ENCODE measurements around the gene SIGLEC9.

Gene SIGLEC9

DNA sequence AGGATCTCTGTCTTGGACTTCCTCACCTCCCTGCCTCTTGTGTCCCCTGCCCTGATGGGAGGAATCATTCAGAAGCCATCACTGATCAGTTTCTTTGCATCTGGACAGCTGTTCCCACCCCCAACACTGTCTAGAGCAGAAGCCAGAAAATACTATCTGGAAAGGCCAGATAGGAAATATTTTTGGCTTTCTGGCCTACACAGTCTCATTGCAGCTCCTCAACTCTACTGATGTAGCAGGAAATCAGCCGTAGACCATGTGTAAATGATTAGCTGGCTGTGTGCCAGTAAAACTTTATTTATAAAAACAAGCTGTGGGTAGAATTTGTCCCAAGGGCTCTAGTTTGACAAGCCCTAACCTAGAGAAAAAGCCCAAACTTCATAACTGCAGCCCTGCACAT lies 23.0 kb downstream of the SIGLEC9 start:
- no peak for DNase-seq

- no peak for DNase-seq
These were observed 23.9 kb downstream of the SIGLEC9 start for GRCh38 chr19:51148580-51148979.

GRCh38 chr19:51150627-51151026 lies 25.9 kb downstream of the SIGLEC9 start:
- no peak for DNase-seq

DNA sequence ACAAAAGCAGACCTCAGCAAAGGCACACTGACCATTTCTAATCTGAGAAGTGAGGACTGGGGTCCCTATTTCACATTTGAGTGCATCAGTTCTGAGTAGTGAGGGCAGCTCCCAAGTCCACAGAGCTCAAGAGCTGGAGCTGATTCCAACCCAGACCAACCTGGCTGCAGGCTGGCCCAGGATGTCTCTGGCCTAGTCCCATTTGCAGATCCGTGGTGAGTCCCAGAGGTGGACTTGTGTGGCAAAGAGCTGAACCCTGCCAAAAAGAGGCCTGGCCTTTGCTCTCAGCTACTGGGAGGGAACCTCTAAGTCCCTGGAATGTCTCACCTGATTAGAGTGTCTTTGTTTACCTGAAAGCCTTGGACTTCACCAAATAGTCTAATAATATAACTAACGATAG lies 32.0 kb downstream of the SIGLEC9 start:
- DNase-seq: no peak

DNA sequence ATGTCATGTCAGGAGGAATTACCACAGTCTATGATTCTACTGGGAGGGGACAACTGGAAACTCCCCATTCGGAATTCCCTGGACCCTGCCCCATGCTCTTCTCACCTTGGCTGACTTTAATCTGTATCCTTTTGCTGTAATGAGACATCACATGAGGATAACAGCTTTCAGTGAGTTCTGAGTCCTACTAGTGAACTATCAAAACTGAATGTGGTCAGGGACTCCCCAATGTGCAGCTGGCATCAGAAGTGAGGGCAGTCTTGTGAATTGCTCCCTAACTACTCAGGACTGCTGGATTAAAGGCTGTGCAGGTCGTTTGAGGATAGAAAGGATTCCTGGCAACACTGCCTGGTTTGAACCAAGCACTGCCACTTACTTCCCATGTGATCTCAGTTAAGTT lies 32.6 kb downstream of the SIGLEC9 start:
- no peak for DNase-seq

GRCh38 chr19:51158474-51159129 lies 33.9 kb downstream of the SIGLEC9 start:
- DNase-seq: peak; percentile 36

- DNase-seq: no peak
These were observed 35.0 kb downstream of the SIGLEC9 start for GRCh38 chr19:51159656-51160055.

- DNase-seq: no peak
These were observed 36.6 kb downstream of the SIGLEC9 start for GRCh38 chr19:51161266-51161665.

GRCh38 chr19:51161867-51162496 lies 37.3 kb downstream of the SIGLEC9 start:
- no peak for DNase-seq

DNA sequence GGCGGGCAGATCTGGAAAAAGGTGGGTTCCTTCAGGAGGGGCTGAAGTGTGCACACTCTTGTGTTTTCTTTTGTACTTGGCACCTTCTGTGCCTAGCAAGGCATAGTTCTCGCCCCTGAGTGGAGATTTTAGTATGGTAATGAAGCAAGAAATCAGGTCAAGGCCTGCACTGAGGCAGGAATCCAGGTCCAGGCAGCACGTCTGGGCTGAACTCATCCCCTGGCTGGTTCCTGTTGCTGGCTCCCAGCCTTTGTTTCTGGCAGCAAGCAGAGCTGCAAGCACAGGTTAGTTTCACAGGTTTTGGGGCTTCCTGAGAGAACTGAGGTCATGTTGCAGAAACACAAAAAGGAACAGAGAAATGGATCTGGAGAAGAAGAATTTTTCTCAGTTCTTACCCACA lies 38.6 kb downstream of the SIGLEC9 start:
- DNase-seq: no peak

DNA sequence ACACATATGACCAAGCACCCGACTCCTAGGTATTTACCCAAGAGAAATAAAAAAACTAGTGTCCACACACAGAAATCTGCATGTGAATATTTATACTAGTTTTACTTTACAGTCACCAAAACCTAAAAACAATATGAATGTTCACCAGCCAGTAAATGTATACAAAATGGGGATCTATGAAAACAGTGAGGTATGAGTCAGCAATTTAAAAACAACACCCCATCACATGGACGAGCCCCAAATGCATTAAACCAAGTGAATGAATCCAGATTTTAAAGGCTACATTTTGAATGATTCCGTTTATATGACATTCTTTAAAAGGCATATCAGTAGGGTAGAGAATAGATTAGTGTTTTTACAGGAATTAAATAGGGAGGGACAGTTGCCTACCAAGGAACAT lies 39.5 kb downstream of the SIGLEC9 start:
- DNase-seq: no peak

DNA sequence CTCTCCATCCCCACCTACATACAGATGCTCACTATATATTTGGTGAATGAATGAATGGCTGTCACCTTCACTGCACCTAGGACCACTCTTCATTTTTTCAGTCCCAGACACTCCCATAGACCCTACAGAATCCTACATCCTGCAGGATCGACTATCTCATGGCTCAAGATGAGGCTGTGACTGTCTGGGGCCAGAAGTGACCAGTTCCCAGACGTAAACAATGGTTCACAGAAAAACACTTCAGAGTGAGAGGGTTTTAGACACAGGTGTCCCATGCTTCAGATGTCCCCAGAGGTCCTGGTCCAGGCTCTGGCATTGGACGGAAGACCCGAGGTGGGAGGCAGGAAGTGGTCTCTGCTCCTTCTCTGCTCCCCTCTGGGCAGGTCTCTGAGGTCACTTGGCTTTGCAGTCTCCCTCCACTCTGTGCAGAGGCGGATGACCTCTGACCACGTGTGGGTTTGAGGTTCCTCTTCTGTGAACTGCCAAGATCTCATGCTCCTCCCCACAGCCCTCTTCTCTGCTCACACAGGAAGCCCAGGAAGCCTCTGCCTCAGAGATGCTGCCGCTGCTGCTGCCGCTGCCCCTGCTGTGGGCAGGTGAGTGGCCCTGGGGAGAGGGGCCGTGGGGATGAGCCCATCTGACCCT lies 42.3 kb downstream of the SIGLEC9 start:
- peak; percentile 71 for DNase-seq

DNA sequence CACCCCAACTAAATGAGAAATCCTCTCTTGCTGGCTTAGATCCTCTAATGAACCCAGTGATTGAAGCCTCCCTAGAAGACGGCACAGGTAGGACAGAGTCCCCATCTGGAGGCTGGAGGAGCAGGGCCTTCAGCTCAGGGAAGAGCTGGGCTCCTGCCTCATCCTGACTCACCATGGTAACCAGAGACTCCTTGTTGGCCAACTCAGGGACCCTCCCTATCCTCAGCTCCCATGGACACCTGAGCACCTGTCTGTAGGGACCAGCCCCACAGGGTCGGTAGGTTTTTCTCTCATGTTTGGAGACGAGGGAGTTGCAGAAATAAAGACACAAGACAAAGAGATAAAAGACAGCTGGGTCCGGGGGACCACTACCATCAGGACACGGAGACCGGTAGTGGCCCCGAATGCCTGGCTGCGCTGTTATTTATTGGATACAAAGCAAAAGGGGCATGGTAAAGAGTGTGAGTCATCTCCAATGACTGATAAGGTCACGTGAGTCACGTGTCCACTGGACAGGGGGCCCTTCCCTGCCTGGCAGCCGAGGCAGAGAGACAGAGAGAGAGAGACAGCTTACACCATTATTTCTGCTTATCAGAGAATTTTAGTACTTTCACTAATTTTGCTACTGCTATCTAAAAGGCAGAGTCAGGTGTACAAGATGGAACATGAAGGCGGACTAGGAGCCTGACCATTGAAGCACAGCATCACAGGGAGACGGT lies 44.0 kb downstream of the SIGLEC9 start:
- no peak for DNase-seq

DNA sequence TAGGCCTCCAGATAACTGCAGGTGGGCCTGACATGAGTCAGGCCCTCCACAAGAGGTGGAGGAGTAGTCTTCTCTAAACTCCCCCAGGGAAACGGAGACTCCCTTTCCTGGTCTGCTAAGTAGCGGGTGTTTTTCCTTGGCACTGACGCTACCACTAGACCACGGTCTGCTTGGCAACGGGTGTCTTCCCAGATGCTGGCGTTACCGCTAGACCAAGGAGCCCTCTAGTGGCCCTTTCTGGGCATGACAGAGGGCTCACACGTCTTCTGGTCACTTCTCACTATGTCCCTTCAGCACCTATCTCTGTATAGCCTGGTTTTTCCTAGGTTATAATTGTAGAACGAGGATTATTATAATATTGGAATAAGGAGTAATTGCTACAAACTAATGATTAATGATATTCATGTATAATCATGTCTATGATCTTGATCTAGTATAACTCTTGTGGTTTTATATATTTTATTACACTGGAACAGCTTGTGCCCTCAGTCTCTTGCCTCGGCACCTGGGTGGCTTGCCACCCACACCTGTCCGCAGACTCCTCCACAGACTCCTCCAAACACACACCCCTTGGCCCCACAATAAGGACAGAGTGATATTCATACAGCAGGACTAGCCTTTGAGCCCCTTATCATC lies 44.7 kb downstream of the SIGLEC9 start:
- DNase-seq: peak; percentile 65

GRCh38 chr19:51172223-51172622 lies 47.5 kb downstream of the SIGLEC9 start:
- DNase-seq: no peak

GRCh38 chr19:51173681-51174080 lies 49.0 kb downstream of the SIGLEC9 start:
- DNase-seq: no peak

DNA sequence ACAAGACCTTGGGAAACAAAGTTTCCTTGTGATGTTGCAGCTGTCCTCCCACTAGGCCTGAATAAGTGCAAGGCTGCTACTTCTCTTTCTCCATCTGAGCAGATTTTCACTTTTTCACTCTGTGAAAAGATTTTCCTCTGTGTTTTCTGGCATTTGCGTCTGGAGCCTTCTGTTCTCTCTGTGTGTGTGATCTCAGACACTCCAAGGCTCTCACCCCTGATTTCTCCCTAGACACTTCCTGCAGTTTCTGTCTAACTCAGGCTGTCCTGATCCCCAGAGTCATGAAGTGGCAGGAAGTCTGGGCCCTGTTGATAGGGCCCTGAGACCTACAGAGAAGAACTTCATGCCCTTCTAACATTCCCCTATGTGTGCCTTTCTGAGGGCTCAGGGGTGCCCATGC lies 54.5 kb downstream of the SIGLEC9 start:
- peak; percentile 55 for DNase-seq
